ENCODE data around the gene POU2AF1.

GRCh38 chr11:111355956-111356659 is 23.0 kb downstream of the POU2AF1 start:
- TF ChIP-seq, protein P1, sequence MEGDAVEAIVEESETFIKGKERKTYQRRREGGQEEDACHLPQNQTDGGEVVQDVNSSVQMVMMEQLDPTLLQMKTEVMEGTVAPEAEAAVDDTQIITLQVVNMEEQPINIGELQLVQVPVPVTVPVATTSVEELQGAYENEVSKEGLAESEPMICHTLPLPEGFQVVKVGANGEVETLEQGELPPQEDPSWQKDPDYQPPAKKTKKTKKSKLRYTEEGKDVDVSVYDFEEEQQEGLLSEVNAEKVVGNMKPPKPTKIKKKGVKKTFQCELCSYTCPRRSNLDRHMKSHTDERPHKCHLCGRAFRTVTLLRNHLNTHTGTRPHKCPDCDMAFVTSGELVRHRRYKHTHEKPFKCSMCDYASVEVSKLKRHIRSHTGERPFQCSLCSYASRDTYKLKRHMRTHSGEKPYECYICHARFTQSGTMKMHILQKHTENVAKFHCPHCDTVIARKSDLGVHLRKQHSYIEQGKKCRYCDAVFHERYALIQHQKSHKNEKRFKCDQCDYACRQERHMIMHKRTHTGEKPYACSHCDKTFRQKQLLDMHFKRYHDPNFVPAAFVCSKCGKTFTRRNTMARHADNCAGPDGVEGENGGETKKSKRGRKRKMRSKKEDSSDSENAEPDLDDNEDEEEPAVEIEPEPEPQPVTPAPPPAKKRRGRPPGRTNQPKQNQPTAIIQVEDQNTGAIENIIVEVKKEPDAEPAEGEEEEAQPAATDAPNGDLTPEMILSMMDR (IDR thresholded peaks at IDR 0.05; ENCODE audit: low read depth, low read length, poor library complexity, severe bottlenecking), result no peak
- no peak for TF ChIP-seq EZH2phosphoT487 (IDR thresholded peaks at IDR 0.05; ENCODE audit: borderline replicate concordance, low read length)

All from DOHH2 (cell line).